ENCODE data around the gene GHRHR. TPM values are rescaled to one million over a fixed set of nuclear protein-coding genes. Genes with fewer than 3 reads are reported as not detected.

The GHRHR gene
- total and polyA plus RNA-seq, 8 donors, result 0.31 to 0.51 (median 0.48) TPM; not detected in 5

GRCh38 chr7:30916767-30917166 lies 47.0 kb upstream of the GHRHR start:
- Histone ChIP-seq H3K36me3 (peaks cover 0 to 3% of the 10 kb centered on the region in 2 donors), H3K4me3 (peak overlapping the region in 1 of 2 donors; percentile 53), H3K4me1 (peaks cover 25 to 59% of the 10 kb centered on the region in 2 donors), H3K27me3 (no peaks in the 10 kb centered on the region), H3K27ac (peak overlapping the region in 1 of 2 donors; percentile 74), H3K9me3 (no peaks in the 10 kb centered on the region)
- DNase-seq (peak in 1 of 4 donors; percentile 13), ATAC-seq (no peak)
- intact Hi-C loops (cut with DNase I), result no loop called here
- TF ChIP-seq, protein P1, sequence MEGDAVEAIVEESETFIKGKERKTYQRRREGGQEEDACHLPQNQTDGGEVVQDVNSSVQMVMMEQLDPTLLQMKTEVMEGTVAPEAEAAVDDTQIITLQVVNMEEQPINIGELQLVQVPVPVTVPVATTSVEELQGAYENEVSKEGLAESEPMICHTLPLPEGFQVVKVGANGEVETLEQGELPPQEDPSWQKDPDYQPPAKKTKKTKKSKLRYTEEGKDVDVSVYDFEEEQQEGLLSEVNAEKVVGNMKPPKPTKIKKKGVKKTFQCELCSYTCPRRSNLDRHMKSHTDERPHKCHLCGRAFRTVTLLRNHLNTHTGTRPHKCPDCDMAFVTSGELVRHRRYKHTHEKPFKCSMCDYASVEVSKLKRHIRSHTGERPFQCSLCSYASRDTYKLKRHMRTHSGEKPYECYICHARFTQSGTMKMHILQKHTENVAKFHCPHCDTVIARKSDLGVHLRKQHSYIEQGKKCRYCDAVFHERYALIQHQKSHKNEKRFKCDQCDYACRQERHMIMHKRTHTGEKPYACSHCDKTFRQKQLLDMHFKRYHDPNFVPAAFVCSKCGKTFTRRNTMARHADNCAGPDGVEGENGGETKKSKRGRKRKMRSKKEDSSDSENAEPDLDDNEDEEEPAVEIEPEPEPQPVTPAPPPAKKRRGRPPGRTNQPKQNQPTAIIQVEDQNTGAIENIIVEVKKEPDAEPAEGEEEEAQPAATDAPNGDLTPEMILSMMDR (IDR thresholded peaks at IDR 0.05), result no peak

DNA sequence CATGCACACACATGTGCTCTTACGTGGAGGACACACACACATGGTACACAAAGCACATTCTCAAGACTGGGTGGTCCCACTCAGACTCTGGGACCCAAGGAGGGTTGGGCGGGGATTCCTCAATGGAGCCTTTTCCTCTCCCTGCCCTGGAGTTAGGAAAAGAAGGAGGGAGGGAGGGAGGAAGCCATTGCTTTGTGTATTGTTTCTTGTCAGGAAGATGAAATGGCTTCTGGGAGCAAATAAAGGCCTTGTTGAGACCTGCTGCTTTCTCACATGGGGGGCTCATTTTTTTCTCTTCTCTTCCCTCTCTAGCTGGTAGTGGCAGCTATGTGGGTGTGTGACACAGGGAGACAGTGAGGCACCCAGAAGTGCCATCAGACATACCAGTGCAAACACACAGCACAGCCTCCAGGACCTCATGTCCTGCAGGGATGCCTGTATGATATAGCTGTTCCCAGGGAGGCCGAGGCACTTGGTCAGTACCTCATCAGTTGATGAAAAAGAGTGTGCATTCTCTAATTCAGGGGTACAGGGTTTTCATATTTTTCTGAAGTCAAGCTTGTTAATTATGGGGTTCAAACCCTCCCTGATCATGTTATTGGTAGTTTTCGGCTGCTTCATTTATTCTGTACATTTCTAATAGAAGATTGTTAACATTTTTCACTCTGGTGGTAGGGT lies 46.4 kb upstream of the GHRHR start:
- no peaks in the 10 kb centered on the region for H3K27me3 ChIP-seq
- peak overlapping the region in 1 of 2 donors; percentile 53 for H3K4me3 ChIP-seq
- DNase-seq (peak in 1 of 4 donors; percentile 7), ATAC-seq (no peak)
- intact Hi-C loops (cut with DNase I), result no loop called here
- TF ChIP-seq, protein P1 (IDR thresholded peaks at IDR 0.05), result no peak
- H3K9me3 ChIP-seq, result no peaks in the 10 kb centered on the region
- peaks cover 25 to 64% of the 10 kb centered on the region in 2 donors for H3K4me1 ChIP-seq
- peaks cover 0 to 9% of the 10 kb centered on the region in 2 donors for H3K36me3 ChIP-seq
- no peak overlapping the region for H3K27ac ChIP-seq

- Histone ChIP-seq H3K4me1 (peaks cover 25 to 65% of the 10 kb centered on the region in 2 donors), H3K27ac (peak overlapping the region; percentile 37 to 53), H3K27me3 (no peaks in the 10 kb centered on the region), H3K36me3 (peaks cover 0 to 21% of the 10 kb centered on the region in 2 donors), H3K9me3 (no peaks in the 10 kb centered on the region), H3K4me3 (no peak overlapping the region)
- intact Hi-C loops (cut with DNase I), result no loop called here
- ATAC-seq, result no peak
- peak in 2 of 4 donors; percentile 22 to 23 for DNase-seq
- TF ChIP-seq, protein P1 (IDR thresholded peaks at IDR 0.05), result no peak
Measured at GRCh38 chr7:30918676-30919075, 45.1 kb upstream of the GHRHR start.

GRCh38 chr7:30920021-30920583 lies 43.7 kb upstream of the GHRHR start:
- intact Hi-C loops (cut with DNase I), result no loop called here
- H3K27ac ChIP-seq, result peak overlapping the region; percentile 70 to 72
- H3K27me3 ChIP-seq, result no peaks in the 10 kb centered on the region
- H3K4me3 ChIP-seq, result no peak overlapping the region
- peaks cover 0 to 35% of the 10 kb centered on the region in 2 donors for H3K36me3 ChIP-seq
- H3K4me1 ChIP-seq, result peaks cover 25 to 55% of the 10 kb centered on the region in 2 donors
- TF ChIP-seq, protein P1 (IDR thresholded peaks at IDR 0.05), result no peak
- ATAC-seq, result peak; percentile 31
- DNase-seq, result peak in 2 of 4 donors; percentile 35 to 41
- H3K9me3 ChIP-seq, result no peaks in the 10 kb centered on the region
